22Rv1 (cell line): ENCODE results near the gene BACH2.

Experiments
- CTCF ChIP-seq: fragments of 450-650 bp; IDR thresholded peaks from 2 replicates; pipeline ENCODE4 v1.5.1; 2017; ENCODE audit warnings: mild to moderate bottlenecking
- ZFX ChIP-seq: fragments of 450-650 bp; IDR thresholded peaks from 2 replicates; pipeline ENCODE4 v1.6.1; 2017; ENCODE audit warnings: antibody characterized with exemption, borderline replicate concordance

GRCh38 chr6:90278129-90278528, 18.5 kb downstream of the BACH2 start:
- TF ChIP-seq CTCF (no peak), ZFX (no peak)
